Stimulated activated CD8-positive, alpha-beta memory T cell treated with anti-CD3 and anti-CD28 coated beads, Interleukin-7, amount 100 ng/mL, for 24 hours (primary cell): ENCODE measurements around the gene COPG2.

ENCODE experiments used
- DNase-seq: peaks from one replicate; pipeline ENCODE4 v3.0.0-alpha.2; 2020; ENCODE audit warnings: low read depth

COPG2 gene

DNA sequence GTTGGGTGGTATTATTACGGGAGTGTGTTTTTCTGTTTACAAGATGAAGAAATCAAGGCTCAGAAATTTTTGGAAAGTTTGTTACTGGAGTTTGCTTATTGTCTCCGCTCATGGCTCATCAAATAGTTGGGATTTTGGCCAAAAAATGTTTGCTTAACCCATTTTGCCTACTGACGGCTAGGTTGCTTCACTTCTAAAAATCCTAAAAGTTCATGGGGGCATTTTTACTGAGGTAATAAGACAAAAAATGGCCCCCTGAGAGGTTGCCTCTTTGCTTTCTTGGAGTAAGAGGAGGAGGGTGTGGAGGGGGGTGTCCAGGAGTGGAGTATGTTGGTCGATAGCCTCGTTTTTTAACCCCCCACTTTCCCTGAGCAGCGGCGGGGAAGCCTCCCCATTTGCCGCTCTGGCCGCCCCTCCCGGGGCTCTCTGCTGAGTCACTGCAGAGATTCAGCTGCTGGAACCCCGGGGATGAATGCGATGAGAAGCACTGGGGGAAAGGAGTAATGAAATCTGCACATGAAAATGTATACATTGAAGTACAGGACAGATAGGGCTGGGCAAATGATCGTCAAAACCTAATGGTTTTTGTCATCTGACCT, 175.2 kb downstream of the COPG2 start:
- DNase-seq: no peak

DNA sequence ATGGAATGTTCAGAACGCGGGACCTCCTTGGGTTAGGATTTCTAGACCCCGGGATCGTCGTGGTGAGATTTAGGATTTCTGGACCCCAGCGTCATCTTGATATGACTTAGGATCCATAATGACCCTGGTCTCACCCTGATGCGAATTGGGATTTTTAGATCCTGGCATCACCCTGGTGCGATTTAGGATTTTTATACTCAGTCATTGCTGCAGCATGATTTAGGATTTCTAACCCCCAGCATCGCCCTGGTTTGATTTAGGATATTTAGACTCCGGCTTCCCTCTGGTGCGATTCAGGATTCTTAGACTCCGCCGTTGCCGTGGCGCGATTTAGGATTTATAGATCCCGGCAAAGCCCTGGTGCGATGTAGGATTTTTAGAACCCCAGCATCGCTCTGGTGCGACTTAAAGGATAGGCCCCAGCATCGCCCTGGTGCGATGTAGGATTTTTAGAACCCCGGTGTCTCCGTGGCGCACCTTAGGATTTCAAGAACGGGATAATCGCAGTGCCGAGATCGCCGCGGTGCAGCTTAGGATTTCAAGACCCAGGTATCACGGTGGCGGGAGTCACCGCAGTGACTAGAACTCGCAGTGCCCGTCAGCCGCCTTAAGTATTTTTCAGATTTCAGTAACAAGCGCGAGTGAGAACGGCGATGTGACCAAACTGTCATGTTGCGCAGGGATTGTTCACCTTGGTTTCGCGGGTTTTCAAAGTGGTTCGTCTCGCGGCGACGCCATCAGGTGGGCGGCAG, 175.8 kb downstream of the COPG2 start:
- no peak for DNase-seq

DNA sequence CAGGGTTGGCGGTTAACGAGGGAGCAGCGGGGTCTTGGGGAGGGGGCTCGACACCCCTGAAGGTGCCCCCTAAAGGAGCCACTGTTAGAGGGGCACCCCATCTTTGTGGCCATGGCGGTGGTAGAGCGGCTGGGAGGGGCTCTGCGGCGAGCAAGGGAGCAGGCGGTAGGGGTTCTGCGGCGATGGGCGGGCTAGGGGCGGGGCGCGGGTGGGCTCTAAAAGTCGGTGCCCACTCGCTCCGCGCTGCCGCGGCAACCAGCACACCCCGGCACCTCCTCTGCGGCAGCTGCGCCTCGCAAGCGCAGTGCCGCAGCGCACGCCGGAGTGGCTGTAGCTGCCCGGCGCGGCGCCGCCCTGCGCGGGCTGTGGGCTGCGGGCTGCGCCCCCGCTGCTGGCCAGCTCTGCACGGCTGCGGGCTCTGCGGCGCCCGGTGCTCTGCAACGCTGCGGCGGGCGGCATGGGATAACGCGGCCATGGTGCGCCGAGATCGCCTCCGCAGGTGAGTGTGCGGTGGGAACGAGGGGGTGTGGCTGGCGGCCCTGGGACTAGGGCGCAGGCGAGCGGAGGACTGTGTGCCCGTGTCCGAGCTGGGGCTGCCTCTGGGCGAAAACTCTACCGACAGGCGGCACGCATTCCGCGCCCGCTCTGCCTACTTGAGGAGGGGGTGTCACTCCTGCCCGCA, 176.6 kb downstream of the COPG2 start, which contains the start of gene MEST:
Gene MEST, plus strand, starts transcription at position 245 of the 682 bp plus-strand sequence. Its CDS starts 229 bp downstream, at position 474.
- DNase-seq: no peak

DNA sequence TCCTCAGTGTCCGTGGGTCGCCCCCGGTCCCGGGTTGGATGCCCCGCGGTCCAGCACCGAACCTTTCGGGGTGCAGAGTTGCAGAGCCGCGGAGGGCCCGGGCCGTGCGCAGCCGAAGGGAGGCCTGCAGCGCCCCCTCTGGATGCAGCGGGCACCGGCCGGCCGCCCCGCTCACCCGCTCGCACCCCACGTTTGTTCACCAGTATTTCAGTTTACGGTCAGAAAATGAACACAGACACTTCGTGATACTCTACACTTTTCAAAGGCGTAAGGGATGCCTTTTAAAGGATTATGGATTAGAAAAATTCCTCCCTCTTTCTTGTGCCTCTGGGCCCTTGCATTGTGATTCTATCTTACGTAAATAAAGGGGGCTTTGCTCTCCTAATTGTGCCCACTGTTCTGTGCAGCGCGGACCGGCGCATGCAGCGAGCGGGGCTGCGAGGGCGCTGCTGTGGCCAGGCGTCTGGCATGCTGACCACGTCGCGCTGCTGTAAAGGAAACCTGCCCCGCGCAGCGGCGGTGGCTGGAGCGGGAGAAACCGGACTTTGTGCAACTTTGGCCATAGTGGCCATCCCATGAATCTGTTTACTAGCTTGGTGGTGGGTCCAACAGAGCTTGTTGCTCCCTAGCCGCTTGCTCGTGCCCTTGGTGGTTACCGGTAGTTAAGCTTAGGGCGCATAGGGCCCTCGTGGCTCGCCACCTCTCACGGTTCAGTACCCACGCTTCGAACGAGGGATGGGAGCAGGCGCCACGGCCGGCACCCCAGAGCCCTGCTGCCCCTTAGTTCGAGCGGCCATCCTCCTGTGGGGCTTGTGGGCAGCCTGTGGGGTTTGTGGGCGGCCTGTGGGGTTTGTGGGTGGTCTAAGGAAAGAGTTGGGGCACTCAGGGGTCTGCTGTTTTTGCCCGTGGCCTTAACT, 177.4 kb downstream of the COPG2 start:
- DNase-seq: no peak

DNA sequence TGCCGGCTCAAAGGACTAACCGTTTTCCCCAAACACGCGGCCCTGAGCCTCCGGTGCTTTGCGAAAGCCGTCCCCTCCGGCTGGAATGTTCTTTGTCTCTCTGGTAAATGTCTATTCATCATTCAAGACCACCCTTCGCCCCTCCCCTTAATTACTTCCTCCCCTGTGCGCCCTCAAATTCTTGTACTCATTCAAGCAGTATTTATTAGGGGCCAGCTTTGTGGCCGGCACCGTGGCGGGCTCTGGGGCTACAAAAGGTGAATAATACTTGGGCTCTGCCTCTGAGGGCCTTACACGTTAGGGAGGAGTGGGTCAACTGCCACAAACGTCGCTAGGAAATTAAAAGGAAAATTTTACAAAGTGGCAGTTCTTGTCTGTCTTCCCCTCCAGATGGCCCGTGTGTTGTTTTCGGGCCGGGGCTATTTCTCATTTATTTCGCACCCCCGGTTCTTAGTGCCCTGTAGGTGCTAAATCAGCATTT, 178.2 kb downstream of the COPG2 start:
- no peak for DNase-seq

DNA sequence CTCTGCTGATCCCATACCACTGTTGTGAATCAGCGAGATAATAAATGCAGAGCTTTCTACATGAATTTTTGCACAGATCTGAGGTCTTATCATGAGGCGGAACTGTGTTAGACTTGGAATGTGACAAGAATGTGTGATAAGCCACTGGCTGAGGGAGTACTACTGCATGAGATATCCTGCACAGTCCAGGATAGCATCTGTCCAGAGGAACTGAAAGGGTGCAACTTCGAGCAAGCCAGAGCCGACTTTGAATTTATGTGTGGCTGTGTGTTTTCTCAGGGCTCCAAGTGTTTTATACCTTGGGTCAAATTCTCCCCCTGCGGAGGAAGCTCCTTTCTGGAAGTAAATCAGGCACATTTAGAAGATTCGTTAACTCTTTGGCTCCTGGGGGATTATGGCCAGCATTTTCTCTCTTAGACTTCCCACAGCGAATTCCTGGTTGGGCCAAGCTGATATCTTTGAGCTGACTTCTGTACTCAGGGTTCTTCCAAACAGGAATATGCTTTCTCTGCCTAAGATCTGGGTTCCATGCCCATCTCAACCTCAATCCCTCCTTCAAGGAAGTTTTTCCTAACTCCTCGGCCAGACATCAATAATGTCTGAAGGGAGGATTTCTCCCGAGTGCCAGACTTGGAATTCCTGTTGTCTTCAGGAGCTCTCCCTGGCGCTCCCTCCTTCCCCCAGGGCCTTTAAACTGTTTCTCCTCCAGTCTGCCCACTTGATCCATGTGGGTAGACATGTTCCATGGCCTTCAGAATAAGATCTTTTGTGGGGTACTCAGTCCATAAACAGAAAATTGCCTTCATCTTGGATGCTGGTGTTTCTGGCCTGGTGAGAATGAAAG, 179.2 kb downstream of the COPG2 start:
- no peak for DNase-seq

DNA sequence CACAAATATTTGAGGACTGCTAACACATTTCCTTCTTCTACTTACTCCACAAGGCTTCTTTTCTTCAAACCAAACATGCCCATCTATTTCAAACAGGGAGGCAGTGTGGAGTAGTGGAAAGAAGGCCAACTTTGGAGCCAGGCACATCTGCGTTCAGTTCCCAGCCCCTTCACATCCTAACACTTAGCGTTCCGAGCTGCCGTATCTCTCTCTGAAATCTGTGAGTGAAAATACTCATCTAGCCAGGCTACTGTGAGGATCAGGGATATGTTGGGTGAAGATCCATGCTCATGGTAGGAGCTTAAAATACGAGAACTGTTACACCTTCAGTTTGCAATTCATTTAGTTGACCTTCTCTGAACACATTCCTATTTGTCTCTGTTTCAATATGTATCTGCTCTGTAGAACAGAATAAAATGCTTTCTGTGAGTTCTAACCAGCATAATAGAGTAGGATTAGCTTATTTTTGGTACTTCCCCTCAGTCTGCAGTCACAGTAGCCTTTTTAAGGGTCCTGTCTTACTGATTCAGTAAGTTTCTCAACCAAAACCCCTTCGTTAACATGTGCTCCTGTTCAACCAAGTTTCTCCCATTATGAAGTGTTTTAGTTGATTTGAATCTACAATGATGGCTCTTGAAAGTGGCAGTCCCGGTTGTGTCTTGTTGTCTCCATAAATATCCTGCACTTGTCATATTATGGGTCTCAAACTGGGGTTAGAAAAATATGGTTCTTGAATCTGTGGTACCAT, 180.0 kb downstream of the COPG2 start:
- no peak for DNase-seq

DNA sequence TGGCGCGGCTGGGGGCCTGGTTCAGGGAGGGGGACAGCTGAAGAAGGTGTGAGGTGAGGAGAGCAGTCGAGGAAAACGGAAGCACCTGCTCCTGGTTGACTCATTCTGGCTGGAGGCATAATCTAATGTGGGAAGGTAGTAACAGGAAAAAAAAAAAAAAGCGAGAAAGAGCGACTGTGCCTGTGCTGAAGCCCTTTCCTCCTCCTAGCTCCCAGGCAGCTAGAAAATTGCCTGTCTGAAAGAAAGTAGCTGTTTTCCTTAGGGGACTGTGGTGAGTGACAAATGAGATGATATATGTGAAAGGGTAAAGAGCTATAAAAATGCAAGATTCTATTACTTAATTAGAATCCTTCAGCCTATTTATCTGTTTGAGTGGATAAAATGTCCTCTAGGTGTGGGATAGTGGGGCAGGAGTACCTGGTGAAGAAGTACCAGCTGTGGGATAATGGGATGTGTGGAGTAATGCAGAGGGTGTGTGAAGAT, 181.6 kb downstream of the COPG2 start:
- no peak for DNase-seq

DNA sequence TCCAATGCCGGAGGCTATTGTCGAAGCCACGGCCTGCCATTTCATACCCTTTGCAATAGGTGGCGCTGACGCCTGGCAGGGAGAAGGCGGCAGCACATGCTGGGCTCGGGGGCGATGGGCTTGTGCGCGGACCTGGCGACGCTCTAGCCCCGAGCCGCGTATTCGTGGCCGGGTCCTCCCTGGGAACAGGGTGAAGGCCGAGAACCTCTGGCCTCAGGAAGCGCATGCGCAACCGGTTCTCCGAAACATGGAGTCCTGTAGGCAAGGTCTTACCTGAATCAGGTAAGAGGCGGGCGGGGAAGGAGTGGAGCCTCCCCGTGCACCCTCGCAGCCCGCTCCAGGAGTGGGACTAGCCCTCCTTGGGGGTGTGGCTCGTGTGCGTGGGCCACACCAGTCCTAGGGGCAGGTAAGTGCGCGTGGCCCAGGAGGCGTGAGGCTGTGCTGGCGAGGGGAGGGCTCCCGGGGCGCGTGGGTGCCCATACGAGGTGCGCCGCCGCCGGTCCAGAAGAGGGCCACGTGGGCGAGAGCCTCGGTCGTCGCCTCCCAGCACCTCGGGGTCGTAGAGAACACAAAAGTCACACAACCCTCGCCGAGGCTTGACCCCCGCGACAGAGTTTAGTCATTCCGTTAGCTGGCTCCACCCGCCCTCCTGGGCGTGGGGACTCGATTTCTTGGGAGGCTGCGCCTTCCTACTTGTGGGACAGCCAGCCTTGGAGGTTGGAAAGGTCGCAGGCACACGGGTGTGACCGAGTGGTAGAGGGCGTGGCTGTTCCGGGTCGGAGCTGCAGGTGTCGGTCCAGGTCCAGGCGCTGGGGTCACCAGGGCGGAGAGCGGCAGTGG, 182.2 kb downstream of the COPG2 start:
- DNase-seq: no peak

DNA sequence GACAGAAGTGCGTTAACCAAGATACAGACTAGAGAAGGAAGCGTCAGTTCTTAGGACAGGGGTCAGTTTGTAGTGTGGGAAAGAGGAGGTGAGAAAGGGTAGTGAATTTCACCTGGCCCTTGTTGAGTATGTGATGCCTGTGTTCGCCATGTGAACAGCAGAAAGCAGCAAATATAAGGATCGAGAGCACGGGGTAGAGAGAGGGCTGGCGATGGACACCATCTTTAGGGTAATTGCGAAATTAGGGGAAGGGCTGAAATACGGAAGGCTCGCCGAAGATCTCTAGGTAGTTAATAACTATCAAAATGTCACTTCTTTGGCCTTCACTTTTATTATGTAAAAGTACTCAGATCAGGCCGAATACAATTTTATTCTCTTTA, 182.8 kb downstream of the COPG2 start:
- DNase-seq: no peak

DNA sequence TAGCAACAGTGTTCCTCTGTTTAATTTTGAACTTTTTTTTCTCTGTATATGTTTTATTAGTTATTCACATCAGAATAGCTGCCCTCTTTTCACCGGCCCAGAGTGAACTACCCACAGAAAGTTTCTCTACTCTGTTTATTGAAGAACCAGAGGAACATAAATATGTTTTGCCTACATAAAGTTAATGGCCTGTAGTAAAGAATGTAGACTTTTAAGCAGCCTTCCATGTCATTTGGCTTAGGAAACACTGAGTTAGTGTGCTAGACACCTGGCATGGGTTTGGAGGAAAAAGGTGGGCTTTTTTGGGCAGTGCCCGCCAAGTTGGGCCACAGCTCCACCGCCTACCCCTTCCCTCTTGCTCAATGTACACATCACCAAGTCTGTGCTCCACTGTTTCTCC, 185.5 kb downstream of the COPG2 start:
- DNase-seq: no peak

DNA sequence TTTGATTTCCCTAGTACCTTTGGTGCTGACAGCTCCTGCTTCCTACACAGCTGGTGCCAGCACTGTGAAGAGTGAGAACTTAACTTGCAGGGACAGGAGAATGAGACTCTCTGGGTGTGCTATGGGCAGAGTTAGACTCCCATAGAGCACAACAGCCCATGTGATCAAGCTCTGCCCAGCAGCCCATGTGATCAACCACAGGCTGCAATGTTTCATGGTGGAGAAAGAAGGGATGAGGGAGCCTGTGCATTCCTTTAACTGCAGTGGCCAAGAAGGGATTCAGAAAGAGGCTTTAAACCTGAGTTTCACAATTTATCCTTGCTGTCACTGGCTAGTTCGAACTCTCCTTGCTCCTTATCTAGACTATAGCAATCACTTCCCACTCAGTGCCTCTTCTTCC, 186.7 kb downstream of the COPG2 start:
- no peak for DNase-seq

DNA sequence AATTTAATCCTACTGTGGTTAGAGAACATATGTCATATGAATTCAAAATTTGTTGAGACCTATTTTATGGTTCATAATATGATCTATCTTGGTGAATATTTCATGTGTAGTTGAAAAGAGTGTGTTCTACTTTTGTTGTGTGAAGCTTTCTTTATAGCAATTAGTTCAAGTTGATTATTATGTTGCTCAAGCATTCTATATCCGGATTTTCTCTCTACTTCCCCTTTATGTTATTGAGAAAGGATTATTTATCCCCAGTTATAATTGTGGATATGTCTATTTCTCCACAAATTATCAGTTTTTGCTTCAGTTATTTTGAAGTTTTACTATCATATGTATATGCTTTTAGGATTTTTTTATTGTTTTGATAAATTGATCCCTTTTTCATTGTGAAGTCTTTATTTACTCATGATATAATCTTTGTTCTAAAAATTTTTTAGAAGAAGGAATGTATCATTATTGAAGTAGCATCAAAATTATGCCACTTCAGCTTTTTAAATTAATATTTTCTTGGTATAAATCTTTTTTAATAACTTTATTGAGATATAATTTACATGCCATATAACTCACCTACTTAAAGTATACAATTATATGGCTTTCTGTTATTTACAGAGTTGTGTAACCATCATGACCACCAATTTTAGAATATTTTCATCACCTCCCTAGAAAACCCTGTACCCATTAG, 188.7 kb downstream of the COPG2 start:
- no peak for DNase-seq

DNA sequence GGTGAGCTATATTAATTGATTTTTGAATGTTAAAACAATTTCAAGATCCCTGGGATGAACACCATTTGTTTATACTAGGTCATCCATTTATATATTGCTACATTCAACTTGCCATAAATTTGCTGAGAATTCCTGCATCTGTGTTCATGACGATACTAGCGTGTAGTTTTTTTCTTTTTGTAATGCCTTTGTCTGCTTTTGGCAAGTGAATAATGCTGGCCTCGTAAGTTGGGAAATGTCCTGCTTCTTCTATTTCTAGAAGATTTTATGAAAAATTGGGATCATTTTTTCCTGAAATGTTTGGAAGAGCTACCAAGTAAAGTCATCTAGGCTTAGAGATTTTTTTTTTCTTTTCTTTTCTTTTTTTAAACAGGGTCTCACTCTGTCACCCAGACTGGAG, 189.6 kb downstream of the COPG2 start:
- DNase-seq: no peak

DNA sequence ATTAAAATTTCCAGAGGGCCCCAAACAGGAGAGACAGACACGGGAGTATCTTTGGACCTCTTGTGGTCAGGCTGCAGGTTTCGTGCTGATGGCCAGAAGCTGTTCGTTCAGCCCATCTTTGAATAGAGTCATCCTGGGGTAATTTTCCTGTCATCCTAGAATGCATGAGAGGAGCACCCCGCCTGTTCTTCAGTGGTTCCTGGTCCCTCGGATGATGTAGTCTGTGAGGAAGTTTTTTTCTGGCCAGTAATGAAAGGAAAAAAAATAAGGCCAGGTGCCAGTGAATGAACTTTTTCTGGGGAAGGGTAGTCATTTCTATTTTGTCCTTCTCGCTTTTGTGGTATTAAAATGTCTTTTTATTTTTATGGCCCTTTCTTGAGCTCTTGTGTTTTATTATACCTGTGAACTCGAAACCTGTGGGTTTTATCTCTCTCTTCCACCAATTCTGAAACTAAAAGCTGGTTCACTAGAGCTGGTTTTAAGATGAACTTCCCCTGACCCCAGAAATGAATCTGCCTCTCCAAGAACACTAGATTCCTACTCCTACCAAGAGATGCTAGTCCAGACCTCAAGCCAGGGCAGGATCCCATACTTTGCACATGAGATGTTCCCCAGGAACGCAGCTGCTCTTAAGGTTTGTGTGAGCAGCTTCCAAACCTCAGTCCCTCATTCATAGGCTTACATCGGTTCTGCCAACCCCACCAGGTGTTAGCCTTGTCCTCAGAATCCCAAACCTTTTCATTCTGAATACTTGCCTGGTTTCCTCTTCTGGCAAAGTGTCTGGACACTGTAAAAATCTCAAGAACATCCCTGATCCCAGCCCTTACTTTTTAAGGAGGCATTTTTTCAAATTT, 192.0 kb downstream of the COPG2 start:
- no peak for DNase-seq

DNA sequence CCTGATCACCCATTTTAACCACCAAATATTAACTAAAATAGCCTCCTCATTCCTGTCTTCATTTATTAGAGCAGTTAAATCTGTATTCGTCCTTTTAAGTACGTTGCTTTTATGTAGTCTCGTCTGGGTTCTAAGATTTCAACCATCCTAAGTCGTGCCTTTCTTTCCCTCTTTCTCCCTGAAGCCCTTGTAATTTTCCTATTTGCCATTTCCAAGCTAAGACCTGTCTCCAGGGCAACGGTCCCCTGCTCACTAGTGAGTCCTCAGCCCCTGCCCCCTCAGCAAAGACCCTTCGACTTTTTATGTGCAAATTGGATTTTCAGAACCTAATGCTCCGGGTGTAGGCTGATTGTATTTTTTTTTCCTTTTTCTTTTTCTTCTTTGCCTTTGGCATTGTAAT, 192.8 kb downstream of the COPG2 start:
- no peak for DNase-seq

DNA sequence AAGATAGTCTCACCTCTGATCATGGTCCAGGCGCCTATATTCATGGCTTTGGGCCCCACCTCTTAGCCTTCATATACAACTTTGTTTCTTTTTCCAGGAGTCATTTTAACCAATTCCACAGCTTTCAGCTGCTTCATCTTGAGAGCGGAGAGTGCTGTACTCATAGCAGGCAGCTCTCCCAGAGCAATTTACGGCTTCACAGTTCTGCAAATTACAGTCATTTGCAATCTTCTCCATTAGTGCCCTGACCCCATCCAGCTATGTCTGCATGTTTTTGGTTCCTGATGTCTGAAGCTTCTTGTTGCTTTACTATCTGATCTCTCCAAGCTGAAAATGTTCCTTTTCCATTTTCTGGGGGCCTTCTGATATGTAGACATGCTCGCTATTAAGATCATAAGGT, 194.7 kb downstream of the COPG2 start:
- DNase-seq: no peak

DNA sequence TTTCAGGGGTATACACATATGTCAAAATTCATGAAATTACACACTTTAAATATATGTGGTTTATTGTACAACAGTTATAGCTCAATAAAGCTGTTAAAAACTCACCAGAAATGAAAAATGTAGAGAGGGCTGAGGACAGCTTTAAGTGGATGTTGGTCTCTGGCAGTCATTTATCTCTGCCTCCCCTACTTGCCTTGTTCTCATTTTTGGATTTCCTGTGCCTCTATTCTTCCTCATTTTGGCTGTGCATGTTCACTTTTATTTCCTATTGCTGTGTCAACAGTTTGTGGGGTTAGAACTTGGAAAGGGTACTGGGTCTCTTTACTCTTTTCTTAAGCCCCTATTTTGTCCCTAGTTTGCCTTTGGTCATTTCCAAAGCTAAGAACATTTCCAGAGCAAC, 195.3 kb downstream of the COPG2 start:
- DNase-seq: no peak
